MCF 10A (cell line): ENCODE measurements around the gene CTDSPL. TPM values are rescaled to one million over a fixed set of nuclear protein-coding genes. Genes with fewer than 3 reads are reported as not detected.
A peak's percentile ranks its signal among the peaks of the same experiment; 100 is the strongest.

Experiments
- BruUV-seq: library from RNA; stranded (reverse); fragments of 400-500 nt; replicated peaks from 2 replicates; lab custom pipeline; 2021; lab: Mats Ljungman, UMichigan
- CTCF ChIA-PET: fragments of 300-600 bp; sonication (Branson Sonifier 250); formaldehyde crosslinking; extraction: SDS; loops from one replicate; lab custom pipeline; 2021; ENCODE audit warnings: antibody characterized with exemption, inconsistent platforms; lab: Yijun Ruan, JAX
- POLR2A ChIA-PET: fragments of 300-600, 350-650 bp; sonication (Branson Sonifier 250); formaldehyde crosslinking; extraction: SDS; loops from one replicate; lab custom pipeline; 2020; ENCODE audit warnings: antibody characterized with exemption, inconsistent platforms; lab: Yijun Ruan, JAX
- DNase-seq: peaks from one replicate; pipeline ENCODE4 v3.0.0-alpha.2; 2018; ENCODE audit not compliant: unreplicated experiment
- H3K27ac Mint-ChIP-seq: one replicate; pipeline ENCODE4 v1.8.0; 2022; ENCODE audit warnings: mild to moderate bottlenecking, low read depth, mixed read lengths; ENCODE audit not compliant: unreplicated experiment
- H3K27me3 Mint-ChIP-seq: one replicate; pipeline ENCODE4 v1.8.0; 2022; ENCODE audit warnings: mixed read lengths; ENCODE audit not compliant: insufficient read depth, unreplicated experiment
- H3K36me3 Mint-ChIP-seq: one replicate; pipeline ENCODE4 v1.8.0; 2022; ENCODE audit warnings: mild to moderate bottlenecking, moderate library complexity, mixed read lengths; ENCODE audit not compliant: insufficient read depth, unreplicated experiment
- H3K4me1 Mint-ChIP-seq: one replicate; pipeline ENCODE4 v1.8.0; 2022; ENCODE audit warnings: mixed read lengths; ENCODE audit not compliant: insufficient read depth, unreplicated experiment
- H3K4me3 Mint-ChIP-seq: one replicate; pipeline ENCODE4 v1.8.0; 2022; ENCODE audit warnings: mild to moderate bottlenecking, moderate library complexity, mixed read lengths; ENCODE audit not compliant: unreplicated experiment
- H3K9me3 Mint-ChIP-seq: one replicate; pipeline ENCODE4 v1.8.0; 2022; ENCODE audit warnings: mixed read lengths; ENCODE audit not compliant: unreplicated experiment
- intact Hi-C: fragments of 100-400 bp; cut with micrococcal nuclease; formaldehyde crosslinking; loops from 2 replicates; pipeline ENCODE4 v1.14.1; 2022
- total RNA-seq: library from RNA; stranded (reverse); gene quantifications from 2 replicates; pipeline ENCODE4 v1.2.3, GENCODE V29; 2022
- TF ChIP-seq, protein P1 (sequence below): fragments of 200-600 bp; IDR thresholded peaks from one replicate; pipeline ENCODE4 v1.8.0; 2022; ENCODE audit warnings: antibody characterized with exemption, mild to moderate bottlenecking; ENCODE audit not compliant: unreplicated experiment

The CTDSPL gene
- total RNA-seq, 1 experiment from 2014 or later, result 38.8 TPM

DNA sequence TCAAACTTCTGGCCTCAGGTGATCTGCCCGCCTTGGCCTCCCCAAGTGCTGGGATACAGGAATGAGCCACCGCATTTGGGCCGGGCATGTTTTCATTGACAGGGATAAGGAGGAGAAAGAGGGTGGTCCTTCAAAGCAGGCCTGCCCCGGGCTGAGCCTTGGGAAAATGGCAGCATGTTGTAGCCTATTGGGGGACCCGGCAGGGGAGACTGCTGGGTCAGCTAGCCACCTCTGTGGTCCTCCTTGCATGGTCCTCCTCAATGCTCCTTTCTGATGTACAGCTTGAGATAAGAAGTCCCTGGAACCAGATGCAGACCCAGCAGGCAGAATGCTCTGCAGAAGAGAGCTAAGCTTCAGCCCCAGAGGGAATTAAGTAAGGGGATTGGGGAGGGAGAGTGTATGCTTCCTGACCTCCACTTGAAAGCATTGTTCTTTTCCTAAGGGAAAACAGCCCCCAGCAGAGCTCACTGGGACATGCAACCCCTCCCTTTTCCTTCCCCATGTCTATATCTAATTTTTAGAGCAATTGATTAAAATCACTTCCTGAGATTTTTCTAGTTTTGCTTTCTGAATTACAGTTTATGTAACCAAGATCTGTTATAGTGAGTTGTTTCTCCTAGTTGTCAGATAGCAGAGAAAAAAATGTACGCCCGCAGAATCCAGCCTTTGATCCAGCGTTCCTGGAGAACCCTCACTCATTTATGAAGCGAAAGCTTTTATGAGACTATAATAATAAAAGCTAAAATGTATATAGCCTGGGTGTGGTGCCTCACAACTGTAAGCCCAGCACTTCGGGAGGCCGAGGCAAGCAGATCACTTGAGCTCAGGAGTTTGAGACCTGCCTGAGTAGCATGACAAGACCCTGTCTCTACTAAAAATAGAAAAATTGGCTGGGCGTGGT is 80.2 kb downstream of the CTDSPL start:
- CTCF ChIA-PET, result interaction anchor here (0.5 to 1.1 kb wide), 7 partner anchors 38 to 822 kb away, joined by 3 to 5 read pairs (median 3); no protein-coding TSS in a partner anchor
- no TSS peak for BruUV-seq
- Mint-ChIP-seq H3K36me3 (peaks cover 2% of the 10 kb centered on the region), H3K4me3 (no peak overlapping the region), H3K9me3 (no peaks in the 10 kb centered on the region), H3K27ac (peak overlapping the region; percentile 75), H3K27me3 (no peaks in the 10 kb centered on the region), H3K4me1 (peaks cover 56% of the 10 kb centered on the region)
- DNase-seq, result no peak
- POLR2A ChIA-PET, result interaction anchor here (0.7 kb wide), 1 partner anchor 23 kb away, joined by 5 read pairs; no protein-coding TSS in a partner anchor
- intact Hi-C loops, result no loop called here
- TF ChIP-seq, protein P1, sequence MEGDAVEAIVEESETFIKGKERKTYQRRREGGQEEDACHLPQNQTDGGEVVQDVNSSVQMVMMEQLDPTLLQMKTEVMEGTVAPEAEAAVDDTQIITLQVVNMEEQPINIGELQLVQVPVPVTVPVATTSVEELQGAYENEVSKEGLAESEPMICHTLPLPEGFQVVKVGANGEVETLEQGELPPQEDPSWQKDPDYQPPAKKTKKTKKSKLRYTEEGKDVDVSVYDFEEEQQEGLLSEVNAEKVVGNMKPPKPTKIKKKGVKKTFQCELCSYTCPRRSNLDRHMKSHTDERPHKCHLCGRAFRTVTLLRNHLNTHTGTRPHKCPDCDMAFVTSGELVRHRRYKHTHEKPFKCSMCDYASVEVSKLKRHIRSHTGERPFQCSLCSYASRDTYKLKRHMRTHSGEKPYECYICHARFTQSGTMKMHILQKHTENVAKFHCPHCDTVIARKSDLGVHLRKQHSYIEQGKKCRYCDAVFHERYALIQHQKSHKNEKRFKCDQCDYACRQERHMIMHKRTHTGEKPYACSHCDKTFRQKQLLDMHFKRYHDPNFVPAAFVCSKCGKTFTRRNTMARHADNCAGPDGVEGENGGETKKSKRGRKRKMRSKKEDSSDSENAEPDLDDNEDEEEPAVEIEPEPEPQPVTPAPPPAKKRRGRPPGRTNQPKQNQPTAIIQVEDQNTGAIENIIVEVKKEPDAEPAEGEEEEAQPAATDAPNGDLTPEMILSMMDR, result no peak

DNA sequence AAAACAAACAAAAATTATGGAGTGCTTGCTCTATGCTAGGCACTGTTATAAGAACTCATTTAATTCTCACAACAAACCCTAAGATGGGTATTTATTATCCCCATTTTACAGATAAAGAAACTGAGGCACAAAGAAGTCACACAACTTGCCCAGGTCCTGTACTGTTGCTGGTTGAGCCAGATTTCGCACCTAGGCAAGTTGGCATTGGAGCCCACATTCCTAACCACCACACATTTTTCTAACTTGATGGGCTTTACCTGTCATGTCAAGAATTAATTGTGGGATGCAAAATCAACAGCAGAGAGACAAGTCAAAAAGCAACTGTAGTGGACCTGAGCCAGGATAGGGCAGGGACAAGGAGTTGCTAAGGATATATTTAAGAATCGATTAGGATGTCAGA is 81.0 kb downstream of the CTDSPL start:
- Mint-ChIP-seq H3K9me3 (no peaks in the 10 kb centered on the region), H3K4me1 (peaks cover 48% of the 10 kb centered on the region), H3K4me3 (no peak overlapping the region), H3K27me3 (no peaks in the 10 kb centered on the region), H3K27ac (peak overlapping the region; percentile 90), H3K36me3 (peaks cover 10% of the 10 kb centered on the region)
- POLR2A ChIA-PET, result no interaction called here
- no peak for DNase-seq
- TF ChIP-seq, protein P1, result no peak
- intact Hi-C loops, result no loop called here
- no TSS peak for BruUV-seq
- CTCF ChIA-PET, result interaction anchor here (0.6 to 0.8 kb wide), 4 partner anchors 31 to 823 kb away, joined by 3 to 5 read pairs (median 4); no protein-coding TSS in a partner anchor

DNA sequence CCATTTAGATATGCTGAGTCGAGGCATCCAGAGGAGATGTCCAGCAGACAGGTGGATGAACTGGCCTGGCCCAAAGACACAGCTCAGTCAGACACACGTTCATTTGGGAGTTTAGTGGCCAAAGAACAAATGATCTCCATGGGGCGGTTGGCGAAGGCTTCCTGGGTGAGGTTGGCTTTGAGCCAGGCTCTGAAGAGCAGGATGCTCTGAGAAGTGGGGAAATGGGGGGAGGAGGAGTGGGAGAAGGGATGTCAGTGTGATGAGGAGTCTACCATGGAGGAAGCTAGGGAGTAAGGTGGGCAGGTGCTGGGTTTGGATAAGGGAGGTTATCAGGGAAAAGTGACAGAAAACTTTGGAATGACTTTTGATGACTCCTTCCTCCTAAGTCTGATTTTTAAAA is 81.4 kb downstream of the CTDSPL start:
- peaks cover 43% of the 10 kb centered on the region for H3K4me1 Mint-ChIP-seq
- peaks cover 12% of the 10 kb centered on the region for H3K36me3 Mint-ChIP-seq
- TF ChIP-seq, protein P1, result no peak
- no TSS peak for BruUV-seq
- intact Hi-C loops, result no loop called here
- peak overlapping the region; percentile 90 for H3K27ac Mint-ChIP-seq
- no peaks in the 10 kb centered on the region for H3K27me3 Mint-ChIP-seq
- ChIA-PET POLR2A (interaction anchor here (0.6 to 1.3 kb wide), 2 partner anchors 77 to 831 kb away, joined by 3 to 4 read pairs; no protein-coding TSS in a partner anchor), CTCF (interaction anchor here (0.7 kb wide), 2 partner anchors 31 to 87 kb away, joined by 3 to 5 read pairs; no protein-coding TSS in a partner anchor)
- DNase-seq, result no peak
- no peak overlapping the region for H3K4me3 Mint-ChIP-seq
- no peaks in the 10 kb centered on the region for H3K9me3 Mint-ChIP-seq

DNA sequence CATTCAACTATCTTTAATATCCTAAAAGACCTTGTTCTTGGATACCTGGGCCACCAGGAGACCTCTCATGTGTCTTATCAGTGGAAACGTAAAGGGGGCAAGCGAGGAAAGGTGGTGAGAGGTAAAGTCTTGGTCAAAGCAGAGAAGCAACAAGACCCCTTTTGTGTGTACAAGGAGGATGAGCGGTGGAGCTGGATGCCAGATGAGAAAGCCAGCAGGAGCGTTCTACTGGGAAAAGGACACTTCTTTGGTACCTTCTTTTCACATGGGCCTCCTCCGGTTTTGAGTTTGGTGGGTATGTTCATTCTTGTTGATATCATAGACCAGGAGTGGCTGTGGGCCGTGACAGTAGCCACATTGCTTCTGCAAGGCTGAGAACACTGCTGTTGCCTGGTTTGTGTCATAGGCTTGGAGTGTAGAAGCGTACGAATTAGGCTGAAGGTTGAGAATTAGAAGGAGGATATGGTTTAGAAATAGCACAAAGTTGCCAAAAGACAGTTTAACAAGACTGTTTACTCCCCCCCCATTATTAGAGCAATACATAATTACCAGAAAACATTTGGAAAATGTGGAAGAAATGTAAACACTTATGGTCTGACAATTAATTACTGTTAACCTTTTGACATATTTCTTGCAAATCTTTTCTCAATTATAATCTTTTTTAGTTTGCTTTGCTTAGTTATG is 82.1 kb downstream of the CTDSPL start:
- Mint-ChIP-seq H3K9me3 (no peaks in the 10 kb centered on the region), H3K27ac (peak overlapping the region; percentile 90), H3K4me3 (no peak overlapping the region), H3K27me3 (no peaks in the 10 kb centered on the region), H3K36me3 (peaks cover 12% of the 10 kb centered on the region), H3K4me1 (peaks cover 42% of the 10 kb centered on the region)
- CTCF ChIA-PET, result interaction anchor here (0.6 to 3.0 kb wide), 4 partner anchors 23 to 89 kb away, joined by 3 to 25 read pairs (median 4); no protein-coding TSS in a partner anchor
- intact Hi-C loops, result no loop called here
- TF ChIP-seq, protein P1, result no peak
- POLR2A ChIA-PET, result interaction anchor here (0.6 to 2.7 kb wide), 8 partner anchors 9 to 832 kb away, joined by 3 to 12 read pairs (median 3); no protein-coding TSS in a partner anchor
- BruUV-seq, result no TSS peak
- DNase-seq, result no peak
